ENCODE data around the gene ARHGEF38.

DNA sequence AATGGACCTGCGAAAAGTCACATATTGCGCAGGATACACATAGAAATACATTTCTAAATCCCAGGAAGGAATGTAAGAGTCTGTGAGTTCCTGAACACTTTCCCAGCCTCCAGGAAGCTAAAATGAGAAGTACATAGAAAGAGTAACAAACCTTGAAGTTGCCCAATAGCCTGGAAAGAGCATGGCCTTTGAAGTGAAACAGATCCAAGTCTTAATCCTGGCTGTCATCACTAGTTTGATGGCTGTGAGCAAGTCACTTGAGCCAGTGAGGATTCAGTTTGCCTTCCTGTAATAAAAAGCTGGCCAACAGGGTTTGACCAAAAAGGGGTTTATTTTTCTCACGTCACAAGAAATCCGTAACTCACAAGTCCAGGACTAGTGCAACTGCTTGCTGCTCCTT lies 69.8 kb downstream of the ARHGEF38 start:
- no peak for TF ChIP-seq POLR2A (IDR thresholded peaks at IDR 0.05)
- TF ChIP-seq, protein P1, sequence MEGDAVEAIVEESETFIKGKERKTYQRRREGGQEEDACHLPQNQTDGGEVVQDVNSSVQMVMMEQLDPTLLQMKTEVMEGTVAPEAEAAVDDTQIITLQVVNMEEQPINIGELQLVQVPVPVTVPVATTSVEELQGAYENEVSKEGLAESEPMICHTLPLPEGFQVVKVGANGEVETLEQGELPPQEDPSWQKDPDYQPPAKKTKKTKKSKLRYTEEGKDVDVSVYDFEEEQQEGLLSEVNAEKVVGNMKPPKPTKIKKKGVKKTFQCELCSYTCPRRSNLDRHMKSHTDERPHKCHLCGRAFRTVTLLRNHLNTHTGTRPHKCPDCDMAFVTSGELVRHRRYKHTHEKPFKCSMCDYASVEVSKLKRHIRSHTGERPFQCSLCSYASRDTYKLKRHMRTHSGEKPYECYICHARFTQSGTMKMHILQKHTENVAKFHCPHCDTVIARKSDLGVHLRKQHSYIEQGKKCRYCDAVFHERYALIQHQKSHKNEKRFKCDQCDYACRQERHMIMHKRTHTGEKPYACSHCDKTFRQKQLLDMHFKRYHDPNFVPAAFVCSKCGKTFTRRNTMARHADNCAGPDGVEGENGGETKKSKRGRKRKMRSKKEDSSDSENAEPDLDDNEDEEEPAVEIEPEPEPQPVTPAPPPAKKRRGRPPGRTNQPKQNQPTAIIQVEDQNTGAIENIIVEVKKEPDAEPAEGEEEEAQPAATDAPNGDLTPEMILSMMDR (IDR thresholded peaks at IDR 0.05) = no peak

All from lower leg skin (tissue), 3 donors.